ENCODE measurements around the gene IPO7. TPM values are rescaled to one million over a fixed set of nuclear protein-coding genes. Genes with fewer than 3 reads are reported as not detected.

IPO7 gene
- polyA plus RNA-seq, 3 donors, result 7.0 to 12.9 (median 8.1) TPM

DNA sequence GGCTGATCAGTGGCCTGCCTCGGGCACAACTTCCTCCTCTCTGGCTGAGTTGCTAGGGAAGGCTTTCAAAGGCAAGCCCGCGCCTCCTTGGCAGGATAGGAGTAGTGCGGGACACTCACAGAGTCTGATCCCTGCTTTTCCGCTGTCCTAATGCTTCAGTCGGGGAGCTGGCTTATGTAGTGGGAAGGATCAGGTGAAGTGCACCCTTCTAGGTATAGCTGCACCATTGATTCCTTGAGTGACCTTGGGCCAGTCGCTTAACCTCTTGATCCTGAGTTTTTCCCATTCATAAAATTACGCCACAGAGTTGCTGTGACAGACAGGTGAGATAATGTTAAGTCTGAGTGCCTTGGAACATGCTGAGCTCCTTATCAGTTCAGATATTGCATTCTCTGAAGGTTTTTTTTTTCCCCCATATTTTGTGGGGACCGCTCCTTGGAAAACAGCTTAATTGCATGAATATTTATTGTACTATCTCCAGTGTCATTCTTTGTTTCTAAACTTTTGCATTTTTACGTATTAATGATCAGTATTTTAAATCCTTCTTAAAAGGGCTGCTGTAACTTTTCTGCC lies 961 bp downstream of the IPO7 start:
- intact Hi-C loops (cut with micrococcal nuclease), result loop anchor here (2.0 to 5.0 kb wide), 2 partner anchors 68 to 71 kb away; partner anchors contain the start of gene TMEM41B (in 1 of the 2)

DNA sequence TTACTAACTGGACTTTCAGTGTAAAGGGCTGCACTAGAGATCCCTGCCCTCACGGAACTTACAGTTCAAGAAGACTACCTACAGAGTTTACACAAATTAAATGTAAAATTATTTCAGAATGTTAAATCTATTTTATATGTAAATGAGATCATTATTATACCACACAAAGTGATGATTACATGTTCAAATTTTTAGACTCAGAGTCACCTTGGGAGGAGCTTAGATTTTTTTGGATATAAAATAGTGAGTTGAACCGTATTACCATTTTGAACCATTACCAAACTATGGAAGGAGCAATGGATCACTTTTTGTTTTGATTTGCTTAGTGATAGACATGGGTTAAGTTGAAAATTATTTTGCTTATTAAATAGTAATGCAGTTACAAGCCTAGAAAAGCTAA lies 1.6 kb downstream of the IPO7 start:
- H3K27ac ChIP-seq (ENCODE audit: low read depth in 1 of 2, low read length in 2 of 2), result peak overlapping the region in 1 of 2 donors; percentile 95
- H3K4me2 ChIP-seq (replicated peaks; ENCODE audit: extremely low read depth, low read length, poor library complexity, severe bottlenecking), result peak overlapping the region; percentile 82
- peaks cover 65% of the 10 kb centered on the region for H3K79me2 ChIP-seq (ENCODE audit: insufficient read depth, low read length)
- H3K9me3 ChIP-seq (replicated peaks in 1 of 2; ENCODE audit: control insufficient read depth in 1 of 2, insufficient read depth in 1 of 2, low read length in 2 of 2), result no peaks in the 10 kb centered on the region
- Mint-ChIP-seq H3K27me3 (ENCODE audit: low read depth in 3 of 3) (peaks cover 0 to 3% (median 0%) of the 10 kb centered on the region in 3 donors), H3K27ac (no peak overlapping the region), H3K36me3 (peaks cover 0 to under 1% of the 10 kb centered on the region in 2 donors), H3K4me1 (peaks cover 26% of the 10 kb centered on the region), H3K9me3 (no peaks in the 10 kb centered on the region), H3K4me3 (peak overlapping the region in 1 of 2 donors; percentile 97)
- H4K20me1 ChIP-seq (ENCODE audit: insufficient read depth, low read length), result peaks cover 48% of the 10 kb centered on the region
- no peak overlapping the region for H3K9ac ChIP-seq (ENCODE audit: insufficient read depth, low read length, poor library complexity, severe bottlenecking)
- intact Hi-C loops (cut with micrococcal nuclease), result loop anchor here in 1 of 2 donors (5.0 kb wide), 1 partner anchor 69 kb away; no protein-coding TSS in a partner anchor
- no peaks in the 10 kb centered on the region for H3K36me3 ChIP-seq (replicated peaks in 1 of 2; ENCODE audit: control insufficient read depth in 1 of 2, insufficient read depth in 2 of 2, low read length in 2 of 2)
- TF ChIP-seq, protein P1, sequence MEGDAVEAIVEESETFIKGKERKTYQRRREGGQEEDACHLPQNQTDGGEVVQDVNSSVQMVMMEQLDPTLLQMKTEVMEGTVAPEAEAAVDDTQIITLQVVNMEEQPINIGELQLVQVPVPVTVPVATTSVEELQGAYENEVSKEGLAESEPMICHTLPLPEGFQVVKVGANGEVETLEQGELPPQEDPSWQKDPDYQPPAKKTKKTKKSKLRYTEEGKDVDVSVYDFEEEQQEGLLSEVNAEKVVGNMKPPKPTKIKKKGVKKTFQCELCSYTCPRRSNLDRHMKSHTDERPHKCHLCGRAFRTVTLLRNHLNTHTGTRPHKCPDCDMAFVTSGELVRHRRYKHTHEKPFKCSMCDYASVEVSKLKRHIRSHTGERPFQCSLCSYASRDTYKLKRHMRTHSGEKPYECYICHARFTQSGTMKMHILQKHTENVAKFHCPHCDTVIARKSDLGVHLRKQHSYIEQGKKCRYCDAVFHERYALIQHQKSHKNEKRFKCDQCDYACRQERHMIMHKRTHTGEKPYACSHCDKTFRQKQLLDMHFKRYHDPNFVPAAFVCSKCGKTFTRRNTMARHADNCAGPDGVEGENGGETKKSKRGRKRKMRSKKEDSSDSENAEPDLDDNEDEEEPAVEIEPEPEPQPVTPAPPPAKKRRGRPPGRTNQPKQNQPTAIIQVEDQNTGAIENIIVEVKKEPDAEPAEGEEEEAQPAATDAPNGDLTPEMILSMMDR (IDR thresholded peaks at IDR 0.05), result no peak
- H3K4me3 ChIP-seq (replicated peaks in 1 of 3; ENCODE audit: low read depth in 2 of 3, low read length in 3 of 3), result peak overlapping the region in 1 of 3 experiments; percentile 95
- no peak overlapping the region for H2AFZ ChIP-seq (ENCODE audit: insufficient read depth, low read depth, low read length, poor library complexity, severe bottlenecking)
- DNase-seq, result no peak
- no peaks in the 10 kb centered on the region for H3K27me3 ChIP-seq (ENCODE audit: control insufficient read depth in 2 of 2, insufficient read depth in 2 of 2, low read length in 2 of 2)
- H3K4me1 ChIP-seq (ENCODE audit: control insufficient read depth in 1 of 2, insufficient read depth in 2 of 2, low read length in 2 of 2), result peaks cover 16 to 38% of the 10 kb centered on the region in 2 donors
- no CpG with 5 or more reads among the region's 2 CpGs for WGBS (ENCODE audit: insufficient coverage)

More for the DNA sequence above, 961 bp downstream of the IPO7 start:
- H2AFZ ChIP-seq (ENCODE audit: insufficient read depth, low read depth, low read length, poor library complexity, severe bottlenecking), result peak overlapping the region; percentile 89
- peak overlapping the region; percentile 82 for H3K4me2 ChIP-seq (replicated peaks; ENCODE audit: extremely low read depth, low read length, poor library complexity, severe bottlenecking)
- peaks cover 59% of the 10 kb centered on the region for H3K79me2 ChIP-seq (ENCODE audit: insufficient read depth, low read length)
- H3K27me3 Mint-ChIP-seq (ENCODE audit: low read depth in 3 of 3), result peaks cover 0 to 3% (median 0%) of the 10 kb centered on the region in 3 donors
- H3K9me3 ChIP-seq (replicated peaks in 1 of 2; ENCODE audit: control insufficient read depth in 1 of 2, insufficient read depth in 1 of 2, low read length in 2 of 2), result no peaks in the 10 kb centered on the region
- peaks cover 16 to 38% of the 10 kb centered on the region in 2 donors for H3K4me1 ChIP-seq (ENCODE audit: control insufficient read depth in 1 of 2, insufficient read depth in 2 of 2, low read length in 2 of 2)
- no peaks in the 10 kb centered on the region for H3K9me3 Mint-ChIP-seq
- H3K27ac Mint-ChIP-seq, result peak overlapping the region; percentile 95 to 98 (median 97)
- peak in 1 of 3 donors; percentile 60 for DNase-seq
- WGBS (ENCODE audit: insufficient coverage), result 17% methylated on average over 6 of the region's 10 CpGs
- no peaks in the 10 kb centered on the region for H3K36me3 Mint-ChIP-seq
- peak overlapping the region; percentile 96 to 97 for H3K4me3 Mint-ChIP-seq
- H4K20me1 ChIP-seq (ENCODE audit: insufficient read depth, low read length), result peaks cover 47% of the 10 kb centered on the region
- TF ChIP-seq, protein P1 (IDR thresholded peaks at IDR 0.05), result no peak
- peak overlapping the region; percentile 97 for H3K9ac ChIP-seq (ENCODE audit: insufficient read depth, low read length, poor library complexity, severe bottlenecking)
- peaks cover 26% of the 10 kb centered on the region for H3K4me1 Mint-ChIP-seq
- H3K36me3 ChIP-seq (replicated peaks in 1 of 2; ENCODE audit: control insufficient read depth in 1 of 2, insufficient read depth in 2 of 2, low read length in 2 of 2), result no peaks in the 10 kb centered on the region
- peak overlapping the region; percentile 78 to 95 (median 92) for H3K4me3 ChIP-seq (replicated peaks in 1 of 3; ENCODE audit: low read depth in 2 of 3, low read length in 3 of 3)
- H3K27me3 ChIP-seq (ENCODE audit: control insufficient read depth in 2 of 2, insufficient read depth in 2 of 2, low read length in 2 of 2), result no peaks in the 10 kb centered on the region
- H3K27ac ChIP-seq (ENCODE audit: low read depth in 1 of 2, low read length in 2 of 2), result peak overlapping the region; percentile 95 to 96
